ENCODE measurements around the gene PCSK4.
A peak's percentile ranks its signal among the peaks of the same experiment; 100 is the strongest.

DNA sequence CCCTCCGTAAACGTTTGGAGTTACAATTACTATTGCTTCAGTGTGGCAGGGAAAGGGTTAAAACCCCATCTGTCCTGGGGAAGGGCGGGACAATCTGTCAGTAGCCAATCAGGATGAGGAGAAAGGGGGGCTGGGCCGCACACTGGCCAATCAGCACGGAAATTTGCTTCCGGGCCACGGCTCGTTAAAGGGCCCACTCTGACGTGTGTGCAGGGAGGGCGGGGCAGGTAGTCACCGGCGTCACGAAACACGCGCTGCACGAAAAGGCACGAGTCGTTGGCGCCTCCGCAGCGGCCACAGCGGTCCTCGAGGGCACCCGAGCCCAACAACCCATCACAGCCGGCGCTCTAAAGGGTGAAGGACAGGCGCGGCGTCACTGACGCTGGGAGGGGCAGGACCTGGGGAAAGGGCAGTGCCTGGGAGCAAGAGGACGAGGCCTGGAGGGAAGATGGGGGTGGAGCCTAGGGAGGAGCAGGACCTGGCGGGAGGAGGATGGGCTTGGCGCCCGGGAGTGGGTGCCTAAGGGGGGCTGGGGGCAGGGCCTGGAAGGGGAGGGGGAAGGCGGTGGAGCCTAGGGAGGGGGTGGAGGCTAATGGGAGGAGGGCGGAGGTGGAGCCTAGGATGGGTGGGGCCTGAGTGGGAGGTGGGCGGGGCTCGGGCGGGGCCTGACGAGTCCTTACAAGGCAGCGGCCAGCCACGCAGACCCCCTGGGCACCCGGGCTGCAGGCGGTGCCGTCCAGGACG lies 17.8 kb upstream of the PCSK4 start:
- no peak for TF ChIP-seq EZH2phosphoT487 (IDR thresholded peaks at IDR 0.05; ENCODE audit: borderline replicate concordance, low read depth)
- TF ChIP-seq, protein P1, sequence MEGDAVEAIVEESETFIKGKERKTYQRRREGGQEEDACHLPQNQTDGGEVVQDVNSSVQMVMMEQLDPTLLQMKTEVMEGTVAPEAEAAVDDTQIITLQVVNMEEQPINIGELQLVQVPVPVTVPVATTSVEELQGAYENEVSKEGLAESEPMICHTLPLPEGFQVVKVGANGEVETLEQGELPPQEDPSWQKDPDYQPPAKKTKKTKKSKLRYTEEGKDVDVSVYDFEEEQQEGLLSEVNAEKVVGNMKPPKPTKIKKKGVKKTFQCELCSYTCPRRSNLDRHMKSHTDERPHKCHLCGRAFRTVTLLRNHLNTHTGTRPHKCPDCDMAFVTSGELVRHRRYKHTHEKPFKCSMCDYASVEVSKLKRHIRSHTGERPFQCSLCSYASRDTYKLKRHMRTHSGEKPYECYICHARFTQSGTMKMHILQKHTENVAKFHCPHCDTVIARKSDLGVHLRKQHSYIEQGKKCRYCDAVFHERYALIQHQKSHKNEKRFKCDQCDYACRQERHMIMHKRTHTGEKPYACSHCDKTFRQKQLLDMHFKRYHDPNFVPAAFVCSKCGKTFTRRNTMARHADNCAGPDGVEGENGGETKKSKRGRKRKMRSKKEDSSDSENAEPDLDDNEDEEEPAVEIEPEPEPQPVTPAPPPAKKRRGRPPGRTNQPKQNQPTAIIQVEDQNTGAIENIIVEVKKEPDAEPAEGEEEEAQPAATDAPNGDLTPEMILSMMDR (IDR thresholded peaks at IDR 0.05), result no peak
- no peak for TF ChIP-seq FOXJ3 (CRISPR knock-in tag; IDR thresholded peaks at IDR 0.05)
- no peak for TF ChIP-seq FOXM1 (IDR thresholded peaks at IDR 0.05; ENCODE audit: low read depth)
- no peak for TF ChIP-seq RXRA (IDR thresholded peaks at IDR 0.05; ENCODE audit: borderline replicate concordance, low read depth)
- TF ChIP-seq GABPA (IDR thresholded peaks at IDR 0.05; ENCODE audit: low read depth), result 0 out of 2 replicates have a peak, but pooled peaks have one; percentile 30

Data from SK-N-SH (cell line).